Adrenal gland (tissue), 12 donors: Measurements from ENCODE around the gene XRCC5. TPM values are rescaled to one million over a fixed set of nuclear protein-coding genes. Genes with fewer than 3 reads are reported as not detected.

Source experiments
- DNase-seq, 7 donors: peaks; one replicate each; pipeline ENCODE4 v3.0.0-alpha.2; 2019 to 2020
- H3K27ac ChIP-seq, 5 donors: fragments of 200-600 bp; sonication (generic) in 4 of 5; 1 replicate in 3 of 5; 2 replicates in 2 of 5; pipeline versions ENCODE4 v1.5.1 to v1.8.0; 2016 to 2020; ENCODE audit warnings: mild to moderate bottlenecking in 1 of 5
- H3K27me3 ChIP-seq: fragments of 200-600 bp; 2 replicates; pipeline ENCODE4 v1.8.0; 2021
- H3K36me3 ChIP-seq, 2 donors: fragments of 200-600 bp; replicated peaks in 1 of 2; 1 replicate in 1 of 2; 2 replicates in 1 of 2; pipeline versions ENCODE4 v1.5.1 to v1.8.0; 2018 to 2022
- H3K4me1 ChIP-seq, 2 donors: fragments of 200-600 bp; replicated peaks in 1 of 2; 1 replicate in 1 of 2; 2 replicates in 1 of 2; pipeline versions ENCODE4 v1.5.1 to v1.8.0; 2018 to 2021
- H3K4me3 ChIP-seq, 4 donors: fragments of 200-600 bp; sonication (generic) in 3 of 4; one replicate each; pipeline ENCODE4 v1.5.1; 2016 to 2018
- H3K9me3 ChIP-seq, 3 donors: fragments of 200-600 bp; sonication (generic) in 1 of 3; replicated peaks in 1 of 3; 1 replicate in 2 of 3; 2 replicates in 1 of 3; pipeline versions ENCODE4 v1.5.1 to v1.8.0; 2016 to 2021
- CTCF ChIP-seq, 6 experiments: fragments of 450-650 bp in 4 of 6; fragments of 200-600 bp in 2 of 6; sonication (generic) in 1 of 6; IDR thresholded peaks; 1 replicate in 5 of 6; 2 replicates in 1 of 6; pipeline versions ENCODE4 v1.5.1 to v1.8.0; 2016 to 2021; ENCODE audit warnings: antibody characterized with exemption in 6 of 6, mild to moderate bottlenecking in 2 of 6, moderate library complexity in 1 of 6
- POLR2A ChIP-seq, 2 donors: fragments of 450-650 bp; IDR thresholded peaks; one replicate each; pipeline ENCODE4 v1.6.1; 2017; ENCODE audit warnings: antibody characterized with exemption in 2 of 2, mild to moderate bottlenecking in 2 of 2, moderate library complexity in 1 of 2
- WGBS, 4 donors: extraction: QIAGEN DNeasy Blood & Tissue Kit in 2 of 4; methylation state at CpG; one replicate each; pipeline versions ENCODE4 v1.1.5 to v1.1.7; 2013 to 2017; 5-methylcytosine and 5-hydroxymethylcytosine counted together
- intact Hi-C, 2 donors: fragments of 100-400 bp; cut with DNase I; formaldehyde crosslinking; loops; one replicate each; pipeline versions ENCODE4 v1.14.1 to v1.15.0; 2022 to 2023
- polyA plus RNA-seq, 3 donors: library from polyadenylated mRNA; stranded (reverse); fragments of 200-250 nt in 2 of 3; fragments of 350-450 nt in 1 of 3; fragmentation: Illumina TruSeq in 1 of 3; extraction: RNeasy Lipid Tissue Mini Kit (QIAGEN cat#74804) in 1 of 3; gene quantifications; one replicate each; pipeline ENCODE4 v1.2.3, GENCODE V29; 2013 to 2014
- total RNA-seq, 9 donors: library from RNA; depleted of rRNA in 4 of 9; stranded (reverse); fragments of >200 nt in 4 of 9; fragments of 120-200 nt in 1 of 9; fragmentation: NEBNext Ultra II Directional in 1 of 9; extraction: Animal tissue kit (Norgen Biotek cat#: 25700) in 1 of 9; gene quantifications; one replicate each; pipeline versions ENCODE4 v1.1.0 to v1.2.4, GENCODE V29; 2013 to 2023
- donor health status: healthy with polysubstance abuse.
- donor health status: Bipolar disorder and iron deficiency.
- donor health status: DM: yes; HTN: yes; CAD: no.
- donor health status: DM: no; HTN: no; CAD: no.
- donor health status: DM: no; HTN: no; CAD: no.
- donor health status: DM: yes; HTN: yes; CAD: no.

Gene XRCC5
- total and polyA plus RNA-seq, 12 donors: 58.4 to 224 (median 158) TPM

GRCh38 chr2:216081487-216082116 is 27.5 kb upstream of the XRCC5 start, which contains the start of the genes PECR and TMEM169:
Gene PECR (minus strand): TSS chr2:216081809. CDS start chr2:216081741, 68 bp downstream.
Gene TMEM169 (plus strand): TSS chr2:216081919. CDS start chr2:216095964, 14,045 bp downstream.
- TF ChIP-seq POLR2A (IDR thresholded peaks at IDR 0.05) (peak in 1 of 2 donors; percentile 53), CTCF (IDR thresholded peaks at IDR 0.05) (no peak)
- peak within 1 kb of the TSS in 3 of 4 donors; percentile 10 to 66 (median 54) for H3K4me3 ChIP-seq
- no peaks in the 10 kb centered on the region for H3K36me3 ChIP-seq
- 0 to 2% (median 1%) methylated on average over 15 to 44 of the region's 44 CpGs for WGBS, 4 donors
- H3K9me3 ChIP-seq: no peaks in the 10 kb centered on the region
- intact Hi-C loops: no loop called here
- peak; percentile 80 to 91 (median 86) for DNase-seq
- peak within 1 kb of the TSS in 2 of 5 donors; percentile 23 to 39 for H3K27ac ChIP-seq
- H3K27me3 ChIP-seq: no peaks in the 10 kb centered on the region
- H3K4me1 ChIP-seq: peaks cover 7 to 10% of the 10 kb centered on the region in 2 donors

DNA sequence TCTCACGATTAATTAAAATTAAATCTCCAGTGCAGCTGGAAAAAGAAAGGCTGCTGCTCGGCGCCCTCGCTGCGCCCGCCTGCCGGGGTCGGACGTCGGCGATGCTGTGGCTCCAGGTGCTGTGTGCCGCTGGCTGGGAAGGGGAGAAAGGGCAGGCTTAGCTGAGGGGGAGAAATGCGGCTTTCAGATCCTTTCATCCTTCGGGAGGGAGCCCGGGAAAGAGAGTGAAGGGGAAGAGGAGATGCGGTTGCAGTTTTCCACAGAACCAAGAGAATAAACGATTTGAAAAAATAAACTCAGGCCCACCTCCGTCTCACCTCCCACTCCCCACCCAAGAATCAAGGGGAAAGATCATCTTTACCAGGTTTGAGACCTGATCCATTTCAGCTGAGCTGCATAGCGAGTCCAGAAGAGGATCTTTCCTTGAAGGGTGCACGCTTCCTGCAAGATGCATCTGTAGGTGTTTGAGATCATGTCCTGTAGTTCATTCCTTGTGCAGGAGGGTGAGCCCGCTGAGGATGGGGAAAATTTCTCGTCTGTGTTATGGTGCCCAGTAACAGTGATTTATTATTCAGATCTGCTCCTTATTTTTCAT is 26.9 kb upstream of the XRCC5 start:
- H3K4me1 ChIP-seq: peaks cover 7 to 10% of the 10 kb centered on the region in 2 donors
- H3K4me3 ChIP-seq: peak overlapping the region in 2 of 4 donors; percentile 10 to 66
- no peaks in the 10 kb centered on the region for H3K27me3 ChIP-seq
- DNase-seq: no peak
- no peaks in the 10 kb centered on the region for H3K36me3 ChIP-seq
- no peak for TF ChIP-seq CTCF (IDR thresholded peaks at IDR 0.05)
- H3K9me3 ChIP-seq: no peaks in the 10 kb centered on the region
- intact Hi-C loops: no loop called here
- H3K27ac ChIP-seq: no peak overlapping the region
- WGBS, 4 donors: 10 to 16% (median 13%) methylated on average over 22 of the region's 22 CpGs

DNA sequence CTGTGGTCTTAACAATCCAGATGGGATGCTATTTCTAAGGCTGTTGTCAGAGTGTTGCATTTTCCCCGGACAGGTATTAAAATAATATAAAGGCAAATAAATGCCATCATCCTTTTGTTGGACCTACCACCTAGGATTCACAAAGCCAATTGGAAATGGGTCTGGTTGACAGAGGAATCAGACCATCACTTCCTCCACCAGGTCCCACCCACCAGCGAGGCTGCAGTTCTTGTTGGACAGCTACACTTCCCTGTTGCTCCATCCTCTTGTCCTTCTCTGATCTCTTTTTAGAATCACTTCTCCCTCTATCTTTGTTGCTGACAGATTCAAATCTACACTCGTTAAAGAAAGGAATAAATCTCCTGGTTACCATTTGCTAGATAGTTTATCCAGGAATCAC is 26.3 kb upstream of the XRCC5 start:
- WGBS, 4 donors: 70 to 80% (median 78%) methylated on average over 3 of the region's 3 CpGs
- intact Hi-C loops: no loop called here
- DNase-seq: peak in 3 of 7 donors; percentile 11 to 62 (median 15)
- peaks cover 7 to 10% of the 10 kb centered on the region in 2 donors for H3K4me1 ChIP-seq
- no peak overlapping the region for H3K4me3 ChIP-seq
- TF ChIP-seq POLR2A (IDR thresholded peaks at IDR 0.05) (no peak), CTCF (IDR thresholded peaks at IDR 0.05) (no peak)
- no peaks in the 10 kb centered on the region for H3K27me3 ChIP-seq
- H3K9me3 ChIP-seq: no peaks in the 10 kb centered on the region
- H3K36me3 ChIP-seq: no peaks in the 10 kb centered on the region
- H3K27ac ChIP-seq: no peak overlapping the region

- no peak overlapping the region for H3K4me3 ChIP-seq
- H3K4me1 ChIP-seq: peaks cover 7 to 10% of the 10 kb centered on the region in 2 donors
- H3K36me3 ChIP-seq: no peaks in the 10 kb centered on the region
- no peak for DNase-seq
- H3K27ac ChIP-seq: no peak overlapping the region
- no peaks in the 10 kb centered on the region for H3K9me3 ChIP-seq
- TF ChIP-seq CTCF (IDR thresholded peaks at IDR 0.05): no peak
- no peak for TF ChIP-seq POLR2A (IDR thresholded peaks at IDR 0.05)
- WGBS, 4 donors: 81 to 92% (median 88%) methylated on average over 11 of the region's 11 CpGs
- H3K27me3 ChIP-seq: no peaks in the 10 kb centered on the region
- intact Hi-C loops: no loop called here
Observed at GRCh38 chr2:216083464-216084281, 25.5 kb upstream of the XRCC5 start.
